Retinal pigment epithelial cell (primary cell): ENCODE measurements around the gene NDUFS7.

ENCODE experiments used
- DNase-seq: peaks from one replicate; pipeline ENCODE4 v3.0.0-alpha.2; 2010; ENCODE audit warnings: low read depth
- H3K4me3 ChIP-seq: 2 replicates; pipeline ENCODE4 v1.5.1; 2011; ENCODE audit warnings: mild to moderate bottlenecking, low read length, control low read depth, moderate library complexity
- CTCF ChIP-seq: conservative IDR thresholded peaks from 2 replicates; pipeline ENCODE4 v1.5.1; 2011; ENCODE audit warnings: low read depth, low read length, control low read depth, inconsistent platforms

Gene NDUFS7

GRCh38 chr19:1360126-1360817, 23.4 kb upstream of the NDUFS7 start:
- DNase-seq = no peak
- H3K4me3 ChIP-seq = no peak overlapping the region
- TF ChIP-seq CTCF = no peak

- no peak for TF ChIP-seq CTCF
- no peak for DNase-seq
- peak overlapping the region; percentile 22 for H3K4me3 ChIP-seq
These were observed 22.8 kb upstream of the NDUFS7 start for GRCh38 chr19:1360818-1361461.

- TF ChIP-seq CTCF = no peak
- H3K4me3 ChIP-seq = peak overlapping the region; percentile 22
- no peak for DNase-seq
These were observed 21.9 kb upstream of the NDUFS7 start for GRCh38 chr19:1361601-1362386.

- H3K4me3 ChIP-seq = no peak overlapping the region
- no peak for TF ChIP-seq CTCF
- DNase-seq = no peak
These were observed 21.1 kb upstream of the NDUFS7 start for GRCh38 chr19:1362387-1363257.

GRCh38 chr19:1363599-1363998, 20.1 kb upstream of the NDUFS7 start:
- DNase-seq = no peak
- no peak for TF ChIP-seq CTCF
- no peak overlapping the region for H3K4me3 ChIP-seq

GRCh38 chr19:1364070-1364704, 19.5 kb upstream of the NDUFS7 start:
- peak; percentile 47 for TF ChIP-seq CTCF
- H3K4me3 ChIP-seq = no peak overlapping the region
- no peak for DNase-seq
